GM19468 (cell line): ENCODE data around the gene PRKCA.

Source experiments
- ATAC-seq: cut with Tn5 transposase; IDR thresholded peaks from one replicate; pipeline ENCODE4 v1.9.1; 2021; ENCODE audit warnings: mild to moderate bottlenecking, moderate library complexity, moderate number of reproducible peaks; ENCODE audit not compliant: unreplicated experiment; ENCODE audit errors: extremely low read depth

PRKCA gene

GRCh38 chr17:66772148-66772812 is 469.9 kb downstream of the PRKCA start:
- no peak for ATAC-seq

GRCh38 chr17:66775271-66775670 is 472.9 kb downstream of the PRKCA start:
- no peak for ATAC-seq

- ATAC-seq, result no peak
These were observed 473.5 kb downstream of the PRKCA start for GRCh38 chr17:66775881-66776400.

- ATAC-seq, result no peak
These were observed 474.7 kb downstream of the PRKCA start for GRCh38 chr17:66776999-66777688.

- ATAC-seq, result no peak
These were observed 475.3 kb downstream of the PRKCA start for GRCh38 chr17:66777689-66778225.

GRCh38 chr17:66778531-66779236 is 476.3 kb downstream of the PRKCA start:
- no peak for ATAC-seq

GRCh38 chr17:66779237-66779606 is 476.8 kb downstream of the PRKCA start:
- no peak for ATAC-seq

GRCh38 chr17:66781135-66781534 is 478.7 kb downstream of the PRKCA start:
- no peak for ATAC-seq

- ATAC-seq, result no peak
These were observed 480.4 kb downstream of the PRKCA start for GRCh38 chr17:66782851-66783250.

GRCh38 chr17:66783656-66784381 is 481.4 kb downstream of the PRKCA start:
- no peak for ATAC-seq

- ATAC-seq, result no peak
These were observed 482.4 kb downstream of the PRKCA start for GRCh38 chr17:66784621-66785364.

GRCh38 chr17:66786107-66786506 is 483.7 kb downstream of the PRKCA start:
- ATAC-seq, result no peak

- no peak for ATAC-seq
These were observed 485.5 kb downstream of the PRKCA start for GRCh38 chr17:66787914-66788313.

- no peak for ATAC-seq
These were observed 486.7 kb downstream of the PRKCA start for GRCh38 chr17:66789093-66789492.

- ATAC-seq, result no peak
These were observed 487.6 kb downstream of the PRKCA start for GRCh38 chr17:66789961-66790437.

- no peak for ATAC-seq
These were observed 488.2 kb downstream of the PRKCA start for GRCh38 chr17:66790501-66791061.

GRCh38 chr17:66791347-66791746 is 488.9 kb downstream of the PRKCA start:
- no peak for ATAC-seq

- no peak for ATAC-seq
These were observed 491.4 kb downstream of the PRKCA start for GRCh38 chr17:66793814-66794213.

GRCh38 chr17:66795486-66795885 is 493.1 kb downstream of the PRKCA start:
- ATAC-seq, result no peak
